ENCODE measurements around the gene PCBP3.

PCBP3 gene

DNA sequence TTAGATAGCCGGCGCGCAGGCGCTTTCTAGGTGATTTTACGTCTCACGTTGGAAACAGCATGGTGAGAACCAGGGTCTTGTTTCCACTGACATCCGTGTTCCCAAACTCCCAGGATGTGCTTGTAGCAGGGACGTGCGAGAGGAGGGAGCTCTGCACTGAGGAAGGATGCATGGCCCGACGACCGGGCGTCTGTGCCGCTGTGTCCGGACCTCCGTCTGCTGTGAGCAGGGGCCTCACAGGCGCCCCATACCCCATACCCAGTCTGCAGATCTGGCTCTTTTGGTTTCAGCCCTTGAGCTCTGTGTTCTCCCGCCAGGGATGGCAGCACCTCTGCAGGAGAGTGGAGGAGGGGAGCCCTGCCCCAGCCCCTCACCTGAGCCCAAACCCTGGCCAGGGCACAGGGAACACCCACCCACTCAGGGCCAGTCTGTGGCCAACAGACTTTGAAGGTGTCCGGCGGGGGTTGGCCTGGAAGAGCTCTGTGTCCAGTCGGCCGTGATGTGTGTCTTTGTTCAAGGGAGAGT, 270.9 kb downstream of the PCBP3 start:
- H3K27me3 ChIP-seq (replicated peaks; ENCODE audit: insufficient read depth, low read length) = peaks cover 71% of the 10 kb centered on the region

DNA sequence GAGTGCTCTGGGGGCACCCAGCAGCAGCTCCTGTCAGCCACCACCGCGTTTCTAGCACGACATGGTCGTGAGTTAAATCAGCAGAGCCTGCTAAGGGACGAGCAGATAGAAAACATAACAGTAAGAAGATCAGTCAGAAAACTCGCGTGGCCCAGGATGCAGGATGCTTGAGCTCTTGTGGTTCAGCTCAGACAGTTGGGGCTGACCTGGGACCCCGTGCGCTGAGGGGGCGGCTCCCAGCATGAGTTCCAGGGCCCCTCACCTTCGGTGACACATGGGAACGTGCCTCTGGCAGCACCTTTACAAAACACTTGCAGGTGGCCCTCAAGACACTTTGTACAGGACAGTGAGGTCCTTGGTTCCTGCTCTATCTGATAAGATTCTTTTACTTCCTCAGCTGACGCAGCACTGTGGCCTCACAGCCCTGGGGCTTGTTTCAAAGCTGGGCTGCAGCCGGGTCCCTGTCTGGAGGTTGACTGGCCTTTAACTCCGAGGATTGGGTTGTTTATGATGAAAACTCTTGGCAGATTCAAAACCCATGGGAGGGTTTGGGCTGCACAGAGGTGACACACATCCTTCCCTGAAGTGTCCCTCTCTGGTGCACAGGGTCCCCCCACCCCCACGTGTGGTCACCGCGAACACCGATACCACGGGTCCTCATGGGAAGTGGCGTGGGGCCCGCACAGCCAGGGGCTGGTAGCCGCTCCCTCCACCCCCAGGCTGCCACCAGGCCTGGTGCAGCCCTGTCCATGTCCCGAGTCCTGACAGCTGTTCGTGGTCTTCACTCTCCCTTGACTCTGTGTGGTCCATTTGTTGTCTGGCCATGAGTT, 272.7 kb downstream of the PCBP3 start:
- H3K9ac ChIP-seq (ENCODE audit: low read length) = no peak overlapping the region

More for the DNA sequence above, 270.9 kb downstream of the PCBP3 start:
- Histone ChIP-seq H3K9me2 (replicated peaks; ENCODE audit: insufficient read depth, low read length) (no peaks in the 10 kb centered on the region), H3K79me2 (ENCODE audit: low read length) (no peaks in the 10 kb centered on the region), H3K27ac (ENCODE audit: low read length) (no peak overlapping the region), H4K20me1 (ENCODE audit: insufficient read depth, low read length) (no peaks in the 10 kb centered on the region), H3K4me2 (ENCODE audit: low read depth, low read length) (no peak overlapping the region), H3K9ac (ENCODE audit: low read length) (no peak overlapping the region), H3K4me3 (ENCODE audit: low read length) (no peak overlapping the region), H3F3A (ENCODE audit: insufficient read depth, low read length) (no peaks in the 10 kb centered on the region), H3K9me3 (replicated peaks; ENCODE audit: insufficient read depth, low read length) (no peaks in the 10 kb centered on the region), H3K4me1 (ENCODE audit: low read length) (no peaks in the 10 kb centered on the region), H3K36me3 (replicated peaks; ENCODE audit: insufficient read depth, low read length) (no peaks in the 10 kb centered on the region), H2AFZ (ENCODE audit: low read length) (no peak overlapping the region)
- TF ChIP-seq EZH2 (optimal IDR thresholded peaks at IDR 0.05; ENCODE audit: low read depth, low read length) = no peak
- no peak for TF ChIP-seq EZH2phosphoT487 (IDR thresholded peaks at IDR 0.05; ENCODE audit: low read length)
- TF ChIP-seq, protein P1, sequence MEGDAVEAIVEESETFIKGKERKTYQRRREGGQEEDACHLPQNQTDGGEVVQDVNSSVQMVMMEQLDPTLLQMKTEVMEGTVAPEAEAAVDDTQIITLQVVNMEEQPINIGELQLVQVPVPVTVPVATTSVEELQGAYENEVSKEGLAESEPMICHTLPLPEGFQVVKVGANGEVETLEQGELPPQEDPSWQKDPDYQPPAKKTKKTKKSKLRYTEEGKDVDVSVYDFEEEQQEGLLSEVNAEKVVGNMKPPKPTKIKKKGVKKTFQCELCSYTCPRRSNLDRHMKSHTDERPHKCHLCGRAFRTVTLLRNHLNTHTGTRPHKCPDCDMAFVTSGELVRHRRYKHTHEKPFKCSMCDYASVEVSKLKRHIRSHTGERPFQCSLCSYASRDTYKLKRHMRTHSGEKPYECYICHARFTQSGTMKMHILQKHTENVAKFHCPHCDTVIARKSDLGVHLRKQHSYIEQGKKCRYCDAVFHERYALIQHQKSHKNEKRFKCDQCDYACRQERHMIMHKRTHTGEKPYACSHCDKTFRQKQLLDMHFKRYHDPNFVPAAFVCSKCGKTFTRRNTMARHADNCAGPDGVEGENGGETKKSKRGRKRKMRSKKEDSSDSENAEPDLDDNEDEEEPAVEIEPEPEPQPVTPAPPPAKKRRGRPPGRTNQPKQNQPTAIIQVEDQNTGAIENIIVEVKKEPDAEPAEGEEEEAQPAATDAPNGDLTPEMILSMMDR (IDR thresholded peaks at IDR 0.05; ENCODE audit: low read length) = no peak
- DNase-seq = no peak

DNA sequence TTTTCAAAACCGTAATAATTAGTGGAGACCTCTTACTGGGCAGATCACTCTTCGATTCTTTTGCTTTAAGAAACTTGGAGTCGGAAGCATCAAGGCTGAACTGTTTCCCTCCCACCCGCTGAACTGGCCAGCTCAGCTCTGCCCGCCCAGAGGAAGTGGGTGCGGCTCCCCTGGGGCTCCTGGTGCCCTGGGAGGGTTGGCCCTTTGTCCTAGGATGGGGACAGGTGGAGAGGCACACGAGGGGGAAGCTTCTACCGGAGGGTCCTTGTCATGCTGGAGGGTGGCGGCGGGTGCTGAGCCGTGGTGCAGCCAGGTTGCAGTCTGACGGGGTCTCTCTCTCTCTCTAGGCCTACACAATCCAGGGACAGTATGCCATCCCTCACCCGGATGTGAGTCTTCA, 273.7 kb downstream of the PCBP3 start:
- TF ChIP-seq EZH2 (optimal IDR thresholded peaks at IDR 0.05; ENCODE audit: low read depth, low read length) (no peak), EZH2phosphoT487 (IDR thresholded peaks at IDR 0.05; ENCODE audit: low read length) (no peak)
- TF ChIP-seq, protein P1 (IDR thresholded peaks at IDR 0.05; ENCODE audit: low read length) = no peak
- Histone ChIP-seq H3K4me1 (ENCODE audit: low read length) (no peaks in the 10 kb centered on the region), H2AFZ (ENCODE audit: low read length) (no peak overlapping the region), H3F3A (ENCODE audit: insufficient read depth, low read length) (no peaks in the 10 kb centered on the region), H3K9me2 (replicated peaks; ENCODE audit: insufficient read depth, low read length) (no peaks in the 10 kb centered on the region), H3K36me3 (replicated peaks; ENCODE audit: insufficient read depth, low read length) (no peaks in the 10 kb centered on the region), H3K27ac (ENCODE audit: low read length) (no peak overlapping the region), H4K20me1 (ENCODE audit: insufficient read depth, low read length) (no peaks in the 10 kb centered on the region), H3K4me2 (ENCODE audit: low read depth, low read length) (no peak overlapping the region), H3K4me3 (ENCODE audit: low read length) (no peak overlapping the region), H3K9me3 (replicated peaks; ENCODE audit: insufficient read depth, low read length) (no peaks in the 10 kb centered on the region), H3K27me3 (replicated peaks; ENCODE audit: insufficient read depth, low read length) (peaks cover 82% of the 10 kb centered on the region), H3K79me2 (ENCODE audit: low read length) (no peaks in the 10 kb centered on the region), H3K9ac (ENCODE audit: low read length) (no peak overlapping the region)
- DNase-seq = no peak

More for the DNA sequence above, 272.7 kb downstream of the PCBP3 start:
- Histone ChIP-seq H4K20me1 (ENCODE audit: insufficient read depth, low read length) (no peaks in the 10 kb centered on the region), H3K36me3 (replicated peaks; ENCODE audit: insufficient read depth, low read length) (no peaks in the 10 kb centered on the region), H3K27ac (ENCODE audit: low read length) (no peak overlapping the region), H2AFZ (ENCODE audit: low read length) (no peak overlapping the region), H3K4me2 (ENCODE audit: low read depth, low read length) (no peak overlapping the region), H3K9me3 (replicated peaks; ENCODE audit: insufficient read depth, low read length) (no peaks in the 10 kb centered on the region), H3F3A (ENCODE audit: insufficient read depth, low read length) (no peaks in the 10 kb centered on the region), H3K9me2 (replicated peaks; ENCODE audit: insufficient read depth, low read length) (no peaks in the 10 kb centered on the region), H3K27me3 (replicated peaks; ENCODE audit: insufficient read depth, low read length) (peaks cover 88% of the 10 kb centered on the region), H3K79me2 (ENCODE audit: low read length) (no peaks in the 10 kb centered on the region), H3K4me1 (ENCODE audit: low read length) (no peaks in the 10 kb centered on the region), H3K4me3 (ENCODE audit: low read length) (no peak overlapping the region)
- no peak for DNase-seq
- TF ChIP-seq, protein P1 (IDR thresholded peaks at IDR 0.05; ENCODE audit: low read length) = no peak
- TF ChIP-seq EZH2phosphoT487 (IDR thresholded peaks at IDR 0.05; ENCODE audit: low read length) = no peak
- no peak for TF ChIP-seq EZH2 (optimal IDR thresholded peaks at IDR 0.05; ENCODE audit: low read depth, low read length)

Data from MM.1S (cell line).